Astrocyte (in vitro differentiated cells and primary cell): ENCODE measurements around the gene ARL6IP5.

Source experiments
- CTCF ChIP-seq: IDR thresholded peaks from 2 replicates; pipeline ENCODE4 v1.5.1; 2011; ENCODE audit warnings: low read depth, mild to moderate bottlenecking, inconsistent platforms, low read length, moderate library complexity; ENCODE audit not compliant: insufficient read depth
- EZH2 ChIP-seq: IDR thresholded peaks from 2 replicates; pipeline ENCODE4 v1.6.1; 2012; ENCODE audit warnings: mild to moderate bottlenecking, low read length, inconsistent platforms; ENCODE audit not compliant: insufficient read depth

DNA sequence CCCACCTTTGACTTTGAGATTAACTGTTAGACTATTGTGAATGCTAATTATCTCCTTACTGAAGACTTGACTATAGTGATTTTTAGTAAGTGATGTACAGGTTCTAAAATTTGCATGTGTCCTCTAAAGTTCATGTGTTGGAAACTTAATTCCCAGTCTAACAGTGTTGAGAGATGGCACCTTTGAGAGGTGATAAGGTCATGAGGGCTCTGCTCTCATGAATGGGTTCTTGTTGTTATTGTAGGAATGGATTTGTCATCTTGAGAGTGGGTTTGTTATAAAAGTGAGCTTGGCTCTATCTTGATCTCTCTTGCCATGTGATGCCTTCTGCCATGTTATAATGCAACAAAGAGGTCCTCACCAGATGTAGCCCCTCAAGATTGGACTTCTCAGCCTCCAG lies 56.6 kb downstream of the ARL6IP5 start:
- TF ChIP-seq CTCF (no peak), EZH2 (no peak)
